HepG2 (cell line): ENCODE results near the gene CLDN11. TPM values are rescaled to one million over a fixed set of nuclear protein-coding genes. Genes with fewer than 3 reads are reported as not detected.

Experiments used
- ATAC-seq: fragments of 200-7000 bp; cut with Tn5 transposase; 3 replicates; pipeline ENCODE4 v1.9.1; 2020; ENCODE audit warnings: mild to moderate bottlenecking, moderate library complexity
- BruUV-seq: library from RNA; stranded (reverse); fragments of 400-500 nt; replicated peaks from 2 replicates; lab custom pipeline; 2021; lab: Mats Ljungman, UMichigan
- CTCF ChIA-PET: fragments of 300-600 bp; formaldehyde crosslinking; extraction: SDS; loops from one replicate; lab custom pipeline; 2021; ENCODE audit warnings: low total read pairs, inconsistent platforms, low intra/inter-chr PET ratio; lab: Yijun Ruan, JAX
- POLR2A ChIA-PET: fragments of 350-600 bp; sonication (Branson Sonifier 250); formaldehyde crosslinking; loops from one replicate; lab custom pipeline; 2020; ENCODE audit warnings: antibody characterized with exemption, inconsistent platforms; lab: Yijun Ruan, JAX
- DNase-seq: peaks from one replicate; pipeline ENCODE4 v3.0.0-alpha.2; 2015; ENCODE audit warnings: low spot score
- FAIRE-seq: peaks from 3 replicates; lab custom pipeline; 2011; peaks lifted over from hg19 to GRCh38; lab: Jason Lieb, UNC
- H2AFZ ChIP-seq: one replicate; pipeline ENCODE4 v1.6.1; 2011; ENCODE audit warnings: low read length, inconsistent platforms
- H3K27ac ChIP-seq: fragments of 300-600 bp; 3 replicates; pipeline ENCODE4 v1.8.0; 2011; ENCODE audit warnings: mixed run types, mild to moderate bottlenecking, mixed read lengths, low read length, inconsistent platforms; ENCODE audit not compliant: insufficient read depth; ENCODE audit errors: extremely low read length
- H3K27me3 ChIP-seq, 2 experiments: fragments of 200-600 bp in 1 of 2; 2 replicates in 1 of 2; 3 replicates in 1 of 2; pipeline versions ENCODE4 v1.6.0 to v1.8.0; 2011; ENCODE audit warnings: low read length in 2 of 2, mild to moderate bottlenecking in 2 of 2, moderate library complexity in 2 of 2, inconsistent platforms in 1 of 2; ENCODE audit not compliant: insufficient read depth in 2 of 2, control insufficient read depth in 1 of 2
- H3K36me3 ChIP-seq, 2 experiments: fragments of 200-600 bp in 1 of 2; replicated peaks in 1 of 2; 2 replicates in 1 of 2; 3 replicates in 1 of 2; pipeline versions ENCODE4 v1.5.1 to v1.8.0; 2011; ENCODE audit warnings: low read length in 2 of 2, inconsistent platforms in 1 of 2; ENCODE audit not compliant: insufficient read depth in 2 of 2, control insufficient read depth in 1 of 2
- H3K4me1 ChIP-seq: 2 replicates; pipeline ENCODE4 v1.5.1; 2012; ENCODE audit warnings: low read length, inconsistent platforms; ENCODE audit not compliant: insufficient read depth
- H3K4me2 ChIP-seq: 2 replicates; pipeline ENCODE4 v1.6.0; 2011; ENCODE audit warnings: low read depth, low read length, inconsistent platforms
- H3K4me3 ChIP-seq, 3 experiments: fragments of 200-600 bp in 1 of 3; sonication (generic), shearing (Covaris generic) in 1 of 3; replicated peaks in 1 of 3; 2 replicates each; pipeline ENCODE4 v1.5.1; 2011 to 2016; ENCODE audit warnings: low read length in 3 of 3, inconsistent platforms in 2 of 3, low read depth in 2 of 3, mild to moderate bottlenecking in 2 of 3, control low read depth in 1 of 3, mixed read lengths in 1 of 3; ENCODE audit not compliant: insufficient read depth in 1 of 3
- H3K79me2 ChIP-seq: one replicate; pipeline ENCODE4 v1.6.1; 2011; ENCODE audit warnings: low read length, inconsistent platforms; ENCODE audit not compliant: insufficient read depth
- H3K9ac ChIP-seq: 2 replicates; pipeline ENCODE4 v1.6.0; 2011; ENCODE audit warnings: mild to moderate bottlenecking, low read depth, low read length, inconsistent platforms; ENCODE audit not compliant: insufficient read depth
- H3K9me3 ChIP-seq: 2 replicates; pipeline ENCODE4 v1.5.1; 2012; ENCODE audit warnings: mild to moderate bottlenecking, low read length
- H4K20me1 ChIP-seq: 2 replicates; pipeline ENCODE4 v1.6.0; 2011; ENCODE audit warnings: inconsistent platforms, mild to moderate bottlenecking, low read length, moderate library complexity; ENCODE audit not compliant: insufficient read depth
- CHCHD3 ChIP-seq: sonication (generic); formaldehyde crosslinking; IDR thresholded peaks from 2 replicates; pipeline ENCODE4 v1.8.0; 2022; ENCODE audit warnings: mild to moderate bottlenecking, missing genetic modification reagents, moderate library complexity
- IKZF5 ChIP-seq: IDR thresholded peaks from 2 replicates; pipeline ENCODE4 v1.6.1; 2018; ENCODE audit warnings: missing genetic modification reagents, mild to moderate bottlenecking, missing compliant biosample characterization
- KLF13 ChIP-seq: sonication (generic); formaldehyde crosslinking; IDR thresholded peaks from 2 replicates; pipeline ENCODE4 v1.4.0; 2020; ENCODE audit warnings: mild to moderate bottlenecking, missing genetic modification reagents
- MAX ChIP-seq: IDR thresholded peaks from 2 replicates; pipeline ENCODE4 v1.6.1; 2012; ENCODE audit warnings: inconsistent platforms
- MIER2 ChIP-seq: IDR thresholded peaks from 2 replicates; pipeline ENCODE4 v1.6.1; 2016; ENCODE audit warnings: missing biosample characterization, missing genetic modification reagents
- MLXIP ChIP-seq: sonication (generic); formaldehyde crosslinking; IDR thresholded peaks from 2 replicates; pipeline ENCODE4 v1.9.0; 2021; ENCODE audit warnings: missing genetic modification reagents, borderline replicate concordance
- NR2F6 ChIP-seq, 2 experiments: IDR thresholded peaks; 2 replicates each; pipeline ENCODE4 v1.6.1; 2016; ENCODE audit warnings: antibody characterized with exemption in 1 of 2, mild to moderate bottlenecking in 1 of 2
- PAF1 ChIP-seq: IDR thresholded peaks from 2 replicates; pipeline ENCODE4 v1.6.1; 2016; ENCODE audit warnings: missing genetic modification reagents, missing compliant biosample characterization
- PHF20 ChIP-seq: sonication (generic); formaldehyde crosslinking; IDR thresholded peaks from 2 replicates; pipeline ENCODE4 v1.5.0; 2020; ENCODE audit warnings: mild to moderate bottlenecking, missing genetic modification reagents
- POLR2G ChIP-seq: fragments of 200-400 bp; formaldehyde crosslinking; IDR thresholded peaks from 2 replicates; pipeline ENCODE4 v1.6.1; 2018; ENCODE audit warnings: mild to moderate bottlenecking, low read depth, low read length, moderate library complexity
- U2AF1 ChIP-seq: fragments of 200-400 bp; formaldehyde crosslinking; optimal IDR thresholded peaks from 2 replicates; pipeline ENCODE3; 2017; ENCODE audit warnings: mild to moderate bottlenecking, low read depth, low read length
- ZNF740 ChIP-seq: sonication (generic); formaldehyde crosslinking; IDR thresholded peaks from 2 replicates; pipeline ENCODE4 v1.4.0; 2020; ENCODE audit warnings: missing genetic modification reagents
- ZSCAN21 ChIP-seq: sonication (generic); formaldehyde crosslinking; IDR thresholded peaks from 2 replicates; pipeline ENCODE4 v1.8.0; 2022; ENCODE audit warnings: mild to moderate bottlenecking, missing genetic modification reagents, moderate library complexity, borderline replicate concordance
- WGBS: methylation state at CpG from one replicate; pipeline ENCODE4 v1.1.6; 2017; ENCODE audit warnings: low lambda C conversion rate; 5-methylcytosine and 5-hydroxymethylcytosine counted together
- in situ Hi-C: cut with HindIII; loops from 2 replicates; pipeline ENCODE4 v1.10.0; 2017; ENCODE audit warnings: low pct_unique_long_range_greater_than_20kb; ENCODE audit not compliant: extremely low pct_ligation_motif_present
- intact Hi-C: fragments of 100-400 bp; cut with micrococcal nuclease; formaldehyde crosslinking; loops from one replicate; pipeline ENCODE4 v1.10.0; 2022; ENCODE audit not compliant: unreplicated experiment
- polyA plus RNA-seq, 8 experiments: library from polyadenylated mRNA; depleted of rRNA in 3 of 8; stranded (reverse) in 7 of 8; unstranded in 1 of 8; fragments of >200 nt; fragmentation: Illumina TruSeq in 4 of 8; extraction: Trizol in 4 of 8; gene quantifications; 2 replicates each; pipeline versions ENCODE4 v1.2.1 to v1.2.3, GENCODE V29; 2011 to 2016; ENCODE audit warnings: low read depth in 4 of 8, missing spikeins in 1 of 8, mixed read lengths in 1 of 8; ENCODE audit not compliant: insufficient read depth in 1 of 8
- total RNA-seq, 5 experiments: library from RNA; depleted of rRNA; stranded (reverse); fragments of >200 nt; fragmentation: Illumina TruSeq; extraction: Trizol; gene quantifications; 2 replicates each; pipeline ENCODE4 v1.2.3, GENCODE V29; 2016; ENCODE audit warnings: low read depth in 1 of 5

CLDN11 gene
- total and polyA plus RNA-seq, 2 of the 13 experiments (the other 11 are each of a cell fraction or from before 2014, with no cell fraction given) = 4.2 to 4.9 TPM

GRCh38 chr3:170420307-170420821, 1.7 kb downstream of the CLDN11 start:
- CTCF ChIA-PET = no interaction called here
- H4K20me1 ChIP-seq = no peaks in the 10 kb centered on the region
- FAIRE-seq = no peak
- peak overlapping the region in 1 of 3 experiments; percentile 62; a peak in 2 of 6 replicates for H3K4me3 ChIP-seq
- peak overlapping the region; percentile 57 for H3K4me2 ChIP-seq
- no peaks in the 10 kb centered on the region for H3K79me2 ChIP-seq
- POLR2A ChIA-PET = no interaction called here
- no TSS peak for BruUV-seq
- H3K9ac ChIP-seq = no peak overlapping the region
- peaks cover 65% of the 10 kb centered on the region for H3K4me1 ChIP-seq
- H3K27ac ChIP-seq = no peak overlapping the region
- no peak overlapping the region for H2AFZ ChIP-seq
- 70% methylated on average over 17 of the region's 17 CpGs for WGBS
- no peaks in the 10 kb centered on the region; a peak in 1 of 5 replicates for H3K27me3 ChIP-seq
- intact Hi-C loops (no loop called here), in situ Hi-C loops (loop anchor here (5.0 to 10.0 kb wide), 2 partner anchors 77 to 394 kb away; no protein-coding TSS in a partner anchor)
- H3K9me3 ChIP-seq = no peaks in the 10 kb centered on the region
- ATAC-seq = no peak
- DNase-seq = no peak
- no peaks in the 10 kb centered on the region for H3K36me3 ChIP-seq
- TF ChIP-seq PAF1 (no peak), NR2F6 (IDR thresholded peaks at IDR 0.05) (peak; percentile 15; the same call in 1 of the 2 replicates), NR2F6 (CRISPR knock-in tag; IDR thresholded peaks at IDR 0.05) (no peak)

- WGBS = 3% methylated on average over 9 of the region's 12 CpGs
- peak overlapping the region; percentile 23 for H3K27ac ChIP-seq
- POLR2A ChIA-PET = interaction anchor here (0.7 kb wide), 1 partner anchor 449 kb away, joined by 3 read pairs; the partner anchor contains the start of gene RPL22L1
- H3K4me2 ChIP-seq = peak overlapping the region; percentile 94
- no peaks in the 10 kb centered on the region for H3K36me3 ChIP-seq
- intact Hi-C loops = no loop called here
- no TSS peak for BruUV-seq
- H3K79me2 ChIP-seq = no peaks in the 10 kb centered on the region
- in situ Hi-C loops = loop anchor here (5.0 to 10.0 kb wide), 2 partner anchors 76 to 394 kb away; no protein-coding TSS in a partner anchor
- H3K4me3 ChIP-seq = peak overlapping the region; percentile 42 to 62 (median 54)
- peak overlapping the region; percentile 58 for H3K9ac ChIP-seq
- ATAC-seq (peak; percentile 38), DNase-seq (peak; percentile 42), FAIRE-seq (no peak)
- H4K20me1 ChIP-seq = no peaks in the 10 kb centered on the region
- H3K9me3 ChIP-seq = no peaks in the 10 kb centered on the region
- CTCF ChIA-PET = no interaction called here
- no peak overlapping the region for H2AFZ ChIP-seq
- H3K4me1 ChIP-seq = peaks cover 71% of the 10 kb centered on the region
- no peaks in the 10 kb centered on the region for H3K27me3 ChIP-seq
- TF ChIP-seq POLR2G (0 out of 2 replicates have a peak, but pooled peaks have one; percentile 32), IKZF5 (CRISPR knock-in tag) (no peak), MIER2 (CRISPR knock-in tag) (0 out of 2 replicates have a peak, but pooled peaks have one; percentile 22), U2AF1 (no peak), KLF13 (CRISPR knock-in tag) (no peak), MLXIP (CRISPR knock-in tag) (no peak), MAX (peak; percentile 51; the same call in 1 of the 2 replicates), PHF20 (CRISPR knock-in tag) (no peak), ZNF740 (CRISPR knock-in tag) (peak; percentile 46; the same call in 1 of the 2 replicates), CHCHD3 (CRISPR knock-in tag) (no peak), ZSCAN21 (no peak)
These were observed 2.5 kb downstream of the CLDN11 start for GRCh38 chr3:170421111-170421641.
